Panc1 (cell line): ENCODE measurements around the gene TTLL5. TPM values are rescaled to one million over a fixed set of nuclear protein-coding genes. Genes with fewer than 3 reads are reported as not detected.

Source experiments
- ATAC-seq: fragments of 200-7000 bp; cut with Tn5 transposase; 2 replicates; pipeline ENCODE4 v1.9.1; 2020; ENCODE audit warnings: mild to moderate bottlenecking, moderate library complexity
- BruUV-seq: library from RNA; stranded (reverse); fragments of 400-500 nt; replicated peaks from 2 replicates; lab custom pipeline; 2021; lab: Mats Ljungman, UMichigan
- CTCF ChIA-PET: fragments of 300-600 bp; sonication (Branson Sonifier 250); formaldehyde crosslinking; loops from one replicate; lab custom pipeline; 2022; ENCODE audit warnings: antibody characterized with exemption; lab: Charles Lee
- POLR2A ChIA-PET: fragments of 300-600 bp; sonication (Branson Sonifier 250); formaldehyde crosslinking; loops from one replicate; lab custom pipeline; 2022; ENCODE audit warnings: antibody characterized with exemption; lab: Charles Lee
- DNase-seq: peaks from one replicate; pipeline ENCODE4 v3.0.0-alpha.2; 2010; ENCODE audit warnings: low read depth, low spot score
- H3K27ac ChIP-seq: 2 replicates; pipeline ENCODE4 v1.5.1; 2011; ENCODE audit warnings: mild to moderate bottlenecking, low read length, inconsistent platforms
- H3K27me3 ChIP-seq: fragments of 200-500 bp; sonication (Bioruptor generic); 2 replicates; pipeline ENCODE4 v1.6.0; 2014; ENCODE audit warnings: low read length, inconsistent platforms; ENCODE audit not compliant: control insufficient read depth, insufficient read depth
- H3K36me3 ChIP-seq: fragments of 200-500 bp; sonication (Bioruptor generic); 2 replicates; pipeline ENCODE4 v1.5.1; 2014; ENCODE audit warnings: inconsistent platforms, mild to moderate bottlenecking, low read length, moderate library complexity; ENCODE audit not compliant: control insufficient read depth, insufficient read depth
- H3K4me1 ChIP-seq: 2 replicates; pipeline ENCODE4 v1.5.1; 2011; ENCODE audit warnings: inconsistent platforms, mild to moderate bottlenecking, low read length, moderate library complexity; ENCODE audit not compliant: control insufficient read depth, insufficient read depth
- H3K4me3 ChIP-seq, 2 experiments: 2 replicates each; pipeline ENCODE4 v1.5.1; 2011 to 2012; ENCODE audit warnings: low read depth in 2 of 2, low read length in 2 of 2, mild to moderate bottlenecking in 2 of 2, inconsistent platforms in 1 of 2, moderate library complexity in 1 of 2
- H3K9me3 ChIP-seq: fragments of 200-500 bp; sonication (Bioruptor generic); 2 replicates; pipeline ENCODE4 v1.5.1; 2014; ENCODE audit warnings: low read depth, mild to moderate bottlenecking, inconsistent platforms, low read length, moderate library complexity; ENCODE audit not compliant: control insufficient read depth, insufficient read depth
- CTCF ChIP-seq: fragments of 450-650 bp; IDR thresholded peaks from 2 replicates; pipeline ENCODE4 v1.5.1; 2017; ENCODE audit warnings: mild to moderate bottlenecking
- POLR2AphosphoS5 ChIP-seq: IDR thresholded peaks from 2 replicates; pipeline ENCODE4 v1.6.1; 2012; ENCODE audit warnings: mild to moderate bottlenecking, low read depth, low read length, moderate library complexity
- SIN3A ChIP-seq: IDR thresholded peaks from 2 replicates; pipeline ENCODE4 v1.6.1; 2012; ENCODE audit warnings: low read depth, mild to moderate bottlenecking, low read length, moderate library complexity, borderline replicate concordance; ENCODE audit not compliant: insufficient read depth
- TCF7L2 ChIP-seq: IDR thresholded peaks from 2 replicates; pipeline ENCODE4 v1.6.1; 2011; ENCODE audit warnings: mild to moderate bottlenecking, low read depth, low read length, inconsistent platforms
- in situ Hi-C: cut with HindIII; loops from 2 replicates; pipeline ENCODE4 v1.10.0; 2016; ENCODE audit warnings: low sequenced_read_pairs, low pct_unique_long_range_greater_than_20kb
- intact Hi-C: fragments of 100-400 bp; cut with micrococcal nuclease; formaldehyde crosslinking; loops from one replicate; pipeline ENCODE4 v1.10.0; 2022; ENCODE audit not compliant: unreplicated experiment
- total RNA-seq: library from RNA; stranded (reverse); gene quantifications from one replicate; pipeline ENCODE4 v1.2.1, GENCODE V29; 2021; ENCODE audit not compliant: unreplicated experiment
- TF ChIP-seq, protein P1 (sequence below), 2 experiments: IDR thresholded peaks; 2 replicates each; pipeline ENCODE4 v1.6.1; 2011 to 2012; ENCODE audit warnings: low read depth in 2 of 2, control low read depth in 1 of 2, low read length in 1 of 2, mild to moderate bottlenecking in 1 of 2, moderate library complexity in 1 of 2; ENCODE audit not compliant: insufficient read depth in 1 of 2

Gene TTLL5
- total RNA-seq, 1 experiment from 2014 or later = 23.5 TPM

DNA sequence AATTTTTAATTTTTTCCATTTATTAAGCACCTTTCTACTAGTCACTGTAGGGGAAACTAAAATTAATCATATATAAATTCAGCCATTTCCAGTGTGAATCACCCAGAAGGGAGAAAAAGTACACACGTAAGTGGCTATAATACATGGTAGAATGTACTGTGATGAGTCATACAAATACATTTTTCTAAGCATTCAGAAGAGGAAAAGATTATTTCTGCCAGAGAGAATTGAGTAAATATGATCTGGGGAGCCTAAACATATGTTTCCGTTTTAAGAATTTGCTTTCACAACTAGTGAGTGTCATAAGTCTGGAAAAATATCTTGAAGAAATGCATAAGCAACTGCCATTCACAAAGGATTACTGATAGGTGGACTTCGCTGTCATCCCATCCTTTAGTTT, 218.0 kb downstream of the TTLL5 start:
- ChIA-PET POLR2A (no interaction called here), CTCF (no interaction called here)
- Histone ChIP-seq H3K27me3 (no peaks in the 10 kb centered on the region), H3K4me1 (no peaks in the 10 kb centered on the region), H3K27ac (no peak overlapping the region), H3K9me3 (no peaks in the 10 kb centered on the region), H3K4me3 (no peak overlapping the region), H3K36me3 (no peaks in the 10 kb centered on the region)
- no peak for TF ChIP-seq CTCF
- TF ChIP-seq POLR2AphosphoS5 = no peak
- no peak for TF ChIP-seq SIN3A
- intact Hi-C loops = no loop called here
- in situ Hi-C loops = no loop called here
- no peak for ATAC-seq
- DNase-seq = no peak
- BruUV-seq = no TSS peak

- Histone ChIP-seq H3K4me3 (no peak overlapping the region), H3K36me3 (no peaks in the 10 kb centered on the region), H3K9me3 (no peaks in the 10 kb centered on the region), H3K4me1 (no peaks in the 10 kb centered on the region), H3K27me3 (no peaks in the 10 kb centered on the region), H3K27ac (no peak overlapping the region)
- DNase-seq (no peak), ATAC-seq (no peak)
- TF ChIP-seq, protein P1, sequence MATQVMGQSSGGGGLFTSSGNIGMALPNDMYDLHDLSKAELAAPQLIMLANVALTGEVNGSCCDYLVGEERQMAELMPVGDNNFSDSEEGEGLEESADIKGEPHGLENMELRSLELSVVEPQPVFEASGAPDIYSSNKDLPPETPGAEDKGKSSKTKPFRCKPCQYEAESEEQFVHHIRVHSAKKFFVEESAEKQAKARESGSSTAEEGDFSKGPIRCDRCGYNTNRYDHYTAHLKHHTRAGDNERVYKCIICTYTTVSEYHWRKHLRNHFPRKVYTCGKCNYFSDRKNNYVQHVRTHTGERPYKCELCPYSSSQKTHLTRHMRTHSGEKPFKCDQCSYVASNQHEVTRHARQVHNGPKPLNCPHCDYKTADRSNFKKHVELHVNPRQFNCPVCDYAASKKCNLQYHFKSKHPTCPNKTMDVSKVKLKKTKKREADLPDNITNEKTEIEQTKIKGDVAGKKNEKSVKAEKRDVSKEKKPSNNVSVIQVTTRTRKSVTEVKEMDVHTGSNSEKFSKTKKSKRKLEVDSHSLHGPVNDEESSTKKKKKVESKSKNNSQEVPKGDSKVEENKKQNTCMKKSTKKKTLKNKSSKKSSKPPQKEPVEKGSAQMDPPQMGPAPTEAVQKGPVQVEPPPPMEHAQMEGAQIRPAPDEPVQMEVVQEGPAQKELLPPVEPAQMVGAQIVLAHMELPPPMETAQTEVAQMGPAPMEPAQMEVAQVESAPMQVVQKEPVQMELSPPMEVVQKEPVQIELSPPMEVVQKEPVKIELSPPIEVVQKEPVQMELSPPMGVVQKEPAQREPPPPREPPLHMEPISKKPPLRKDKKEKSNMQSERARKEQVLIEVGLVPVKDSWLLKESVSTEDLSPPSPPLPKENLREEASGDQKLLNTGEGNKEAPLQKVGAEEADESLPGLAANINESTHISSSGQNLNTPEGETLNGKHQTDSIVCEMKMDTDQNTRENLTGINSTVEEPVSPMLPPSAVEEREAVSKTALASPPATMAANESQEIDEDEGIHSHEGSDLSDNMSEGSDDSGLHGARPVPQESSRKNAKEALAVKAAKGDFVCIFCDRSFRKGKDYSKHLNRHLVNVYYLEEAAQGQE (IDR thresholded peaks at IDR 0.05; ENCODE audit: insufficient read depth in 1 of 2, low read depth in 2 of 2, low read length in 1 of 2) = no peak
- TF ChIP-seq TCF7L2 (no peak), POLR2AphosphoS5 (no peak), CTCF (0 out of 2 replicates have a peak, but pooled peaks have one; percentile 9), SIN3A (no peak)
- intact Hi-C loops (no loop called here), in situ Hi-C loops (no loop called here)
- POLR2A ChIA-PET = no interaction called here
- BruUV-seq = no TSS peak
- CTCF ChIA-PET = no interaction called here
Measured at GRCh38 chr14:75880512-75880911, 219.5 kb downstream of the TTLL5 start.
